SU-DHL-6 (cell line): ENCODE measurements around the gene ACAA2.

Experiments
- CTCF ChIP-seq: fragments of 200-600 bp; sonication (generic); IDR thresholded peaks from one replicate; pipeline ENCODE4 v1.5.1; 2017; ENCODE audit warnings: antibody characterized with exemption, mild to moderate bottlenecking, low read length, moderate library complexity; ENCODE audit not compliant: insufficient read depth, poor library complexity, severe bottlenecking
- EZH2phosphoT487 ChIP-seq: fragments of 200-600 bp; sonication (generic), shearing (Covaris generic); conservative IDR thresholded peaks from 2 replicates; pipeline ENCODE4 v1.6.1; 2018; ENCODE audit warnings: mild to moderate bottlenecking, antibody characterized with exemption, low read length, moderate library complexity, mixed read lengths

GRCh38 chr18:49802623-49803022 lies 10.7 kb downstream of the ACAA2 start:
- no peak for TF ChIP-seq CTCF
- TF ChIP-seq EZH2phosphoT487: no peak
